GM19463 (cell line): ENCODE results near the gene SEMA6A.

Source experiments
- ATAC-seq: cut with Tn5 transposase; IDR thresholded peaks from one replicate; pipeline ENCODE4 v1.9.1; 2021; ENCODE audit warnings: mild to moderate bottlenecking, moderate library complexity; ENCODE audit not compliant: unreplicated experiment

SEMA6A gene

DNA sequence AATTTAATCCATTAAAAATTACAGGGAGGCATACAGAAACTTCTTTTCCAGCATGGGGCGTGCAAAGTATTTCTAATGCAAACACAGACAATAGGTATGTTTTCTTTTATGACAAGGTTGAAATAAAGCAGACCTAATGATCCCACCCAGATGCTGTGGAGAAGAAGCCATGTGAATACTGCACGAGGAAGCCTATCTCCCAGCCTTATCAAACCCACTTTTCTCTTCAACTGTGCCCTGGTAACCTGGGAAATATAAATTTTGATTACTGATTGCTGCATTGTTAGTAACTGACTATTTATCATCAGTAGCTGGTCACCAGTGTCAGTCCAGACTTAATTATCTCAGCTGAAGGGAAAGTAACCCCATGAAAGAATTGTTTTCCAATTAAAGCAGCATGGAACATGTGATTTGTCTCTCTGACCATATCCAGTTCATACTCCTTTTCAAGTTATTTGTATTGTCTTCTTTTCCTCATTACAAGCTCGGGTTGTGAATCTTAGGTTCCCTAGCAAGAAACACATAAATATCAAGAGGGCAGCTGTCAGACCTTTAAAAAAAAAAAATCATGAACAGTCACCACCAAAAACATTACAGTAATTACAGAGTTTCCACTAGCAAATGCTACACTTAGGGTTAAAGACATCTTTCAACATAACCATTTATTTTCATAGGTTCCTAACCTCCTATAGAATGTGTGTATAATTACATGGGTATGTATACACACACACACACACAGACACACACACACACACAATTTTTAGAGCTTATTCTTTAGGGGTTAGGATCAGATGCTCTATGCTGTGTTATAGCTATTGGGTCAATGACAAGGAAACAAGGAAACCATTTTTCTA lies 50.3 kb downstream of the SEMA6A start:
- no peak for ATAC-seq

DNA sequence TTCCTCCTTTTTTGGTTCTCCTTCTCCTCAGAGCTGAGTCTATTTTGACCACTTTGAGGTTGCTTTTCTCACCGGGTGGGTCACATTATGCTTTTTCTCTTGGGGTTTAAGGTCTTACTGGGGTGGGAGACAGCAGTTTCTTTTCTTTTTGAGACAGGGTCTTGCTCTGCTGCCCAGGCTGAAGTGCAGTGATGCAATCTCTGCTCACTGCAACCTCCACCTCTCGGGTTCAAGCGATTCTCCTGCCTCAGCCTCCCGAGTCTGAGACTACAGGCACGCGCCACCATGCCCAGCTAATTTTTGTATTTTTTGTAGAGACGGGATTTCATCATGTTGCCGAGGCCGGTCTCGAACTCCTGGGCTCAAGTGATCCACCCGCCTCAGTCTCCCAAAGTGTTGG lies 51.4 kb downstream of the SEMA6A start:
- peak; percentile 15 for ATAC-seq

DNA sequence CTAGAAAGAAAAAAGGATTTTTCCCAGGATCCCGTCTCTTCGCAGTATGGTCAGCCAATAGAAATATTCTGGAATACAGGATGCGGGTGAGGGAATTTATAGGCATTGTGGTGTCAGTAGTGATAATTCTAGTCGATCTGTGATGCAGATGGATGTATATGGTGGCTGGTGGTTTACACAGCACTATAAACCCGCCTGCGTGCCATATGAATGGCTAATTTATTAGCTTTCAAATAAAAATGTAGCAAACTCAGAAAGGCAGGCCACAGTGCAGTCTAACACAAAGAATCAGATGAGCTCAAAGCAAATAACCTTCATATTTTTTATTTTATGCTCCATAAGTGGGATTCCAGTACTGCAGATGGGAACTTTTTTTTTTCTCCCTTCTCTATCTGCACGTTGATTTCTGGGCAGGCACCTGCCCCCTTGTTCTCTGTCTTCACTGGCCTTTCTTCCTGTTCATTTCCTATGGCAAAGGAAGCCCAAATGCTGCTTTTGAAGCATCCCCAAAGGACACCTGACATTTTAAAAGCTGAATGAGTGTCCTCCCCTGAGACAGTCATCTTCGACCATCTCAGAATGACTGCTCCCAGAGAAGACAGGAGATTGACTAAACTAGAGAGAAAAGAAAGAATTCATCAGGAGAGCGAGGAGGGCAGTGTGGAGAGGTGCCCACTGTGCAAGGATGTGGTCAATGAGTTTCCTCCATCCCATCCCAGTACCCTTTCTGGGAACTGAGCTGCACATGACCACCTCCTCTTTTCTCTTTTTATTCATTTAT lies 52.1 kb downstream of the SEMA6A start:
- peak; percentile 49 for ATAC-seq

DNA sequence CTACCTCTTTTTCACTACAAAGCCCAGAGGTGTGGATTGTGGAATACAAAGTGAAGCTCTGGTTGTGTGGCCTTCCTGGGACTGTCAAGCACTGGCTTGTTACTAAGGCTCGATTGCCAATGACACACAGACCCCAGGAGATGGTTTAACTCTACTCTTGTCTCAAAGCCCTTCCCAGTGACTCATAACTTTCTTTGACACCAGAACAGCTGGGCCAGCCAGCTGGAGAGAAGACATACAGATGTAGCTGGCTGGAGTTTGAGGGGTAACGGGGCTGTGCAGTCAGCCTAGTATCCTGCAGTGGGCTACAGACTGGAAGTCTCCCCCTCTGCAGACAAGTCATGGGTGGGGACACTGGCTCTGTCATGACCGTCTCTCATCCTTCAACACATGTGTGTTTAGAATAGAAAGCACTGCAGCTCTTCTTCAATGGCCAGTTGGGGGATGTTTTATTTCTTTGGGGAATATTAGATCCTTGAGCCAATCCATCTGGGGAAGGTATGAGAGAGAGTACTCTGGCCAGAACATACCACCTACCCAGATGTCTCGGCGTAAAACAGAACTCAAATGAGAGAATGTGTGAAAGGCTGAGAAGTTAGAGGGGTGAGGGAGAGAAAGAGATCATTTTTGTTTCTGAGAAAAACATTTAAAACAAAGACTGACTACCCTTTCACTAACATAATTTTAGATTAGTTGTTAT lies 53.3 kb downstream of the SEMA6A start:
- ATAC-seq, result peak; percentile 77

DNA sequence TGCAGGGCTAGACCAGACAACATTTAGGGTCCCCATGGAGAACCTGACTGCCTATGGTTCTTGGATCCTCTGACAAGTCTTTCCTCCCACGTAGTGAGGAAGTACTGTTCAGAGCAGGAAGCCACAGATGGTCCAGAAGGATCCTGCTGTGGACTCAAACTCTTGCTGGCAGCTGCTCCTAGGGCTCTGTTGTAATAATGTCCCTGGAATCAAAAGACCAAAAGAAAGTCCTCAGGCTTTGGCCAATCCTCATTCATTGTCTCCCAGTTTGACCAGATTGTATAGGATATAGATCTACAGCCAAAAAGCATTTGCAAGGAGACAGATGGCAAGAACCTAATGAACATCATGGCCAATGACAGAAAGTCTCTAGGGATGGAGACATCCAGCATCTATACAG lies 53.9 kb downstream of the SEMA6A start:
- no peak for ATAC-seq

DNA sequence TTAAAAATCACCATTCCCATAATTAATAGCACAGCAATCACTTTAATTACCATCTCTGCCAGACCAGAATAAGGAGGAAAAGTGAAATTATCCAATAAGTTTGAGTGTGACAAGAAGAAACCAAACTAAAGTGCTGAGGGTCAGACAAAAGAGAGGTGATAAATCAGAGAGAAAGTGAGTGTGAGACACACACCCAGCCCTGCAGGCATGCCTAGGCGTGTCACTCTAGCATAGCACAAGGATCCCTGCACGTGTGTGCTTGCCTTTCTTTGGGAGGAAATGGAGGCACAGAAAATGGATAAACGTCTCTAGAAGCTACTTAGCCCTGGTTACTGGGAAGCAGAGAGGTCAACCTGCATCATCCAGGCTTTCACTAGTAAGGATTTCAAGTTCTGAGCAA lies 56.2 kb downstream of the SEMA6A start:
- no peak for ATAC-seq

DNA sequence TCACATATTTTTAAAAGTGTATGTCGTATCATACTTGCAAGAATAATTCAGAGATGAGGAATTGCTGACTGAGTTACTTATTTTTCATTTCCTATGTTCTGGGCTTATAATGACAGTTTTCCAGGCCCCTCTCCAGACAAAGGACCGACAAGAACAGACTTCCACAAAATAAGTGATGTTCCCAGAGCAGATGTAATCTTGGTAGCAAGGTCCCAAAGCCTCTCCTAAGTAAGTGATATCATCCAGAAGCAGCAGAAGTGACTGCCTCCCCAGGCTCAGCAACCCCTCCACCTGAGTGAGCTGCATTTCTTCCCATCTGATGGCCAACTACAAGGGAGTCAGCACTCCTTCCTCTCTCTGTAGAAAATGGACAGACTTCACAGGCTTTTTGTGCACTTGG lies 57.1 kb downstream of the SEMA6A start:
- ATAC-seq, result no peak

DNA sequence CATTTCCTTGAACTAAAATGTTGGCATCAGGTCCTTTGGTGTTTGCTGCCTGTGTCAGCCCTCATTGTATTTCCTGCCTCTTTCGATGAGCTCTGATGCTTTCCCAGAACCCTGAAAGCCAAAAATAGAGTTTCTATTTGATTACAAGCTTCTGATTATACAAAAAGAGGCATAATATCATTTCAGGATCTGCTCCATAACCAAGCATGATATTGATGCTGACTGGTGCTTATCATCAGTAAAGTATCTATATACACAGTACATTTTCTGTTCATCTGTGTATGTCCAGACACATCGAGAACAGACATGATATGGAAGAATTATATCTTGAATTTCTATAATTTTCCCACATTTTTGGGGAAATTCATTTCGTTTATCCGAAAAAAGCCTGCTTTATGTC lies 58.6 kb downstream of the SEMA6A start:
- ATAC-seq, result no peak

DNA sequence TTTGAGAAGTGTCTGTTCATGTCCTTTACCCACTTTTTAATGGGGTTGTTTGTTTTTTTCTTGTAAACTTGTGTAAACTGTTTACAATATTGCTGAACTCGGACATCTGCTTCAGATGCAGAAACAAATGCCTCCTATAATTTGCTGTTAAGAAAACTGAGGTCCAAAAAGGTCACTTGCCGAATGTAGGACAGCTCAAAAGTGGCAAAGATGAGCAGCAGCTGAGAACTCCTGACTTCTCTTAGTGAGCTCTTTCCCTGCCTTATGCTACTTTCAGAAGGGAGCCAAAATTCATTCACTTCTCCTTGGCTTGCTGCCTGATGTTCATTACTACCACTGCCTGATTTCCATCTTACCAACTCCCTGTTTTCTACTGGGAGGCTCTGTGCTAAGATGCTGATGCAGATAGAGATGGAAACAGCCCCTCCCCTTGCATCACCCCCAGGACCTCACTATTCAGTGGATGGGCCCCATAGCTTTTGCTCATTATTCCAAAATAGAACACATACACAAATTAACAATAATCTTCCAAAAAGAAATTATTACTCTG lies 60.1 kb downstream of the SEMA6A start:
- no peak for ATAC-seq

DNA sequence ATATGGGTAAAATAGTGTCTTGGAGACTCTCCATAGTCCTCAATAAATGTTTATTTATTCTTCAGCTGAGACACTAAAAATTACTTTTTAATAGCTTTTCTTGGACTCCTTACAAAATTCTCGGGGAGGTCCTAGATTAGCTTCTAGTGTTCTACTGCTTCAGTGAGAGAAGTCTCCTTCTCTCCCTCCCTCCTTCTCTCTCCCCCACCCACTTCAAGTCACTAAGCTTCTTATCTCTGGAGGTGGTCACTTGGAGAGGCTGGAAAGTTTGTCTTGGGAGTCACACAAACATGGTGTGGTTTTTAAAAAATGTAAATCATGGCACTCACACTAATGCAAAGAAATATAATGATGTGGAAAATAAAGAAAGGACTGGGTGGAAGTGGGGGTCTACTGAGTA lies 64.1 kb downstream of the SEMA6A start:
- no peak for ATAC-seq

DNA sequence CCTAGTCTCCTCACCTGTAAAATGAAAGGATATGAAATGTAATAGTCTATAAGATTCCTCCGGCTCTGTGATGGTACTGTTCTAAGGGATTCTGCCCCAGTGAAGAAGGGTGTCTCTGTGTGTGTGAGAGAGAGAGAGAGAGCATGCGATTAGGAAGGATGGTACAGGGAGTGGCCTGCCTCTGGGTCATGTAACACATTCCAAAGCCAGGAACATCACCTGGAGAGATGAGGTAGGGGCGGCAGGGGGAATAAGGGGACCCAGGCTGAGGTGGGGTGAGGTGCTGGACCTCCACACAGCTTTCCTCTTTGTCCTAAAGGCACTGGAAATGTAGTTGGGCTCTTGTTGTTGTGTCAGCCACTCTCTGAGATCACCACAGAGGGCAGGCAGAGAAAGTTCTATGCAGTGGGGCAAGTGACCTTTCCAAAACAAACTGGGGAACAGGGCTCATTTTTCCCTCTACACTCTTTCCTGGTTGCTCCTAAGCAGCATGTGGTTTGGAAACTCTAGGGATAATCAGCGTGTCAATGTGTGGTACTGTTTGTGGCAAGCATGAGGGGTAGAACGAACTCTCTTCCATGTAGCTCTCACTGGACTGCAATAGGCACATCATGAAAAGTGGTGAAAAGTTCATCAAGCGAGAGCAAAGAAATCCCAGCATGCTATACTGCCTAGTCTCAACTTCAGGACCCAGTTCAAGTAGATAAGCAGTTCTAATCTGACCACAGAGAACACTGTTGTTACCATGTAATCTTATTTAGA lies 65.0 kb downstream of the SEMA6A start:
- ATAC-seq, result no peak

DNA sequence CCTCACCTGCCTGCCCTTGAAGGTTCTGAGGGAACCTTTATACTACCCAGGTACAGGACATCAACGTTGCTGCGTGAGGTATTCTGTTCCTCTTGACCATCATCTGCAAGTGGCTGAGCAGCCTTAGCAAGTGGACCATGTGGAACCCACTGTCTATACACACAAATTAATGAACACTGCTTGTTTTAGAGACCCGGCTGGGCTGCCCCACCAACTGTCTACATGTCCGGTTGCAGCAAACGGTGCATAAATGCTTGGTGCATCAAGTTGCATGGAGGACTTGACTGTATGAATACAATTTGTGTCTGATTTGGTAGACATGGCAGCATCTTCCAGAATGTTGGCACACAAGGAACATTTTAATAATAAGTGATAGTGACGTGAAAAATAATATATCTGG lies 65.8 kb downstream of the SEMA6A start:
- ATAC-seq, result no peak

DNA sequence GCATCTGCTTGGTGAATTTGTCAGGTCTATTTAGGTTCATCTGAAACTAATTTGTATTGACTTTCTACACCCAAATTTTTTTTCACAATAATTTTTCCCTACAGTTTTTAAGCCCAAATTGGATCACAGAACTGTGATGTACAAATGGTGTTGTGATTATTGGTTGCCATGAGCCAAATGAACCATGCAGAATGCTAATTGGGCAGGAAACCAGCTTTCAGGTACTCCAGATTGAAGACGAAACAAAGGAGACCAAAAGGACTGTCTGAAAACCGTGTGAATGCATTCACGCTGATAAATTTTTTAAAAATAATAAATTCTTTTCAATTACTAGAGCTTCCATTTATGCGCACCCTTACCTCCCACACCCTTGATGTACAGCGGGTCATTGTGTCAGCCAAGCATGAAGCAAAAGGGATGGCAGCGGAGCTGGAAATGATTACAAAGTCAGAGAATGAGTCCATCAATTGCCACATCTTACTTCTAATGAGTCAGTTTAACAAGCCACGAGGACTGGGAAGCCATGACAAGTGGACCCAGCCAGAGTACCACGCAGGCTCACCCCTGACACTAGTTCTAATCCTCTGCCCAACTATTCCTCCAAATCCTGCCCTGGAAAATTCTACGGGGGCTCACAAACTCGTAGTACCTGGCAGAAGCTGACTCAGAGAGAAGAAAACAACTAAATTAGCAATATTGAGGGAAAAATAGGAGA lies 66.5 kb downstream of the SEMA6A start:
- no peak for ATAC-seq

DNA sequence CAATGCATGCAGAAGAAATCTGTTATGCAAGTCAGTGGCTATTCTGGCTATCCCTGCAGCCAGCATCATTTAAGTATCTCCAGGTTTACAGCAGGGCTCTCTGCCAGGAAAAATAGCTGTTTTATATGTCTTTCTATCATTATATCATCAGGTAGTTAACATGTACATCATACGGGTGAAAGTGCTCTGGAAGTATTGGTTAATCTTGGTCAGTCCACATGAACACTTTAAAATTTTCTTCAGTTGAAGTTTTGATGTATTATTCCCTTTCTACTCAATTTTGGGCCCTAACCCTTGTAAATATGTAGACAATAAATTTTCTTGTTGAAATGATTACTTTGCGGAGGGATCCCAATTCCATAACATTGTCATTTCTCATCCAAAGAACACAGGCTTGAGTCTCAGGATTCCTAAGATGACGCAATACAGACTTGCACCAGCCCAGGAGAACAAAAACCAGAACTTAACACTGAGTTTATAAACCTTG lies 67.5 kb downstream of the SEMA6A start:
- no peak for ATAC-seq

DNA sequence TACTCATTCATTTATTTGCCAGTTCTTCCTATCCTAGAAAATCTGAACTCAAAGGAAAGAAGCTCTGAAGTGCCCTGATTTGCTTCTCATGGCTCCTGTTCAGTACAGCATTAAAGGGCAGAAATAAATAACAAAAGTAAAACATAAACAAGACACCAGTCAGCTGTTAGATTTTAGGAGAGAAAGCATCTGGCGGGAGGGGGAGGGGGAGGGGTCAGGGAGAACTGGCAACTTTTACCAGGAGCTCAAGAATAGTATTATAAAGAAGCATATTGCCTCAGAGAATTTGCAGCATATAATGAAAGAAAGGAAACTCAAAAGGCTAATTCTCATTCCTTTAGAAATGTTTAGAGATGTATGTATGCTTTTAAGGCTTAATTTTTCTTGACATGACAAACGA lies 68.1 kb downstream of the SEMA6A start:
- no peak for ATAC-seq

DNA sequence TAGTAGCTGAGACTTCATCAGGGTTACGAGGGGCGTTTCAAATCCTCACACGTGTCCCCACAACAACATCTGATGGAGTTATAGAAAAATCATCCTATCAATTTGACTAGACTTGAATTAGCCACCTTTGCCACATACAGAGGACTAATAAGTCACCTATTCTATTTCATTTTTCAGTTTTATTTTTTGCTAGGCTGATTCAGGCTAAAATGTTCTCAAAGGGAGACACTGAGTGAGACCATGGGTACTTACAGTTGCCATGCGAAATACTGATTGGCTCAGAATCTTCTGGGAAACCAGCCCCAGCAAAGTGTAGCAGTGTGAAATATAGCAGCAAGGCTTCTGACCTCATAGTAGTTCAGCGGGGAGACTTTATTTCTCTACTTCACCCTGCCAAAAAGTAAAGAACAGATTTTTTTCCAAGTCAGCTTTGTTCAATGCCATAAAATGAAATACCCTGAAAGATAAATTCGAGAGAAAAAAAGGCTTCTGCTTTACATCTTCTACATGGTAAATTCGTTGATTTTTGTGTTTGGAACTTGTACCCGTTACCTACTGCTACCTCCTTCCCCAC lies 69.9 kb downstream of the SEMA6A start:
- ATAC-seq, result peak; percentile 50

DNA sequence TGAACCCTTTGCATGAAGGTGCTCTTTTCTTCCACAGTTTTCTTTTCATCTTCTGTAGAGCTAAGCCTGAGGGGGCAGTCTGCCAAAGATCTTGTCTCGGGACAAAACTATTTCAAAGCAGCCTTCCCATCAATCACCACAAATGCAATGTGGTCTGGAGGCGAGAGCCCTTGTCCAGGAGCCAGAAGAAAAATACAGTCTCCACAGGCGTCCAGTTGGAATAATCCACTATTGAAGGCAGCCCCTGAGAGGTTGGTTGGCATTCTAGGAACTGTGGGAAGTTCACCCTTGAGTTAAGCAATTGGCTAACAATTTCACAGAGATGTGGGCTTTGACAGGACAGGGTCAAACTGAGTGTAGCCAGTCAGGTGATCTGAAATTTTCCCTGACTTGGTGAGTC lies 72.0 kb downstream of the SEMA6A start:
- ATAC-seq, result no peak

DNA sequence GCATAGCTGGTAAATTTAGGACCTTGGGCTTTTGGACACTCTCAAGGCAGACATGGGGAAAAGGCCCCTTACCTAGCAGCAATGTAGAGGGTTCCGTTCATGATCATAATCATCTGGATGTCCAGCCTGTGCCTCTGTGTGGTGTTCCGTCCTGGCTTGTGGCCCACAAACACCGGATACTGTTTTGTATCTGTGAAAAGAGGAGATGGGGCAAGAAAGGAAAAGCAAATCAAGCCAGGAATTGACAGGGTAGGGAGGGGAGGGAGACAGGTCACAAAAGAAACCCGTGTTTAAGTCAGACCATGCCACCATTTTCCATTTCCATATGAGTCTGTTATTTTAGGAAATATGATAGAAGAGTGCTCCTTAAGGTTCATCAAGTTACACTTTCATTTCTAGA lies 72.5 kb downstream of the SEMA6A start:
- no peak for ATAC-seq

DNA sequence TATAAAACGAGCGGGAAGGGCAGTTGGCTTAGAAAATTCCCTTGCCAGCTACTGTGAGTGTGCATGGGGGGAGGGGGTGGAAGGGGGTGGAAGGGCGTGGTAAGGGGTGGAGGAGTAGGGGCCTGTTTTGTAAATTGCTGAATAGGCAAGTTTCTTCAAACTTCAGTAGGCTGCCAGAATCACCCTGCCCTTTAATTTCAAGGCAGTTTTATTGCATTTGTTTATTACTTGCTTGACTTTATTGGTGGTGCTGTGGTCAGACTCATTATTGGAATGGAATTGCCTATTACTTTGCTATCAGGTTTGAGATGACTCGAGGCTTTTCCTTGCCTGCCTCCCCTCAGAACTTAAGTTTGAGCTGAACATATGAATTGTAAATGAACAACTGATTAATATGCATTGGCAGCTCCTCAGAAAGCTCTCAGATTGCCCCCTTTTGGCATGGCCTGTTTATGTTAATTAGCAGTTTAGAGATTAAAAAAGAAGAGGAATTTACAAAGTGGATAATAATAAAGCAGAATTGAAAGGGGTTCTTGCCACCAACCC lies 76.0 kb downstream of the SEMA6A start:
- no peak for ATAC-seq
